ENCODE results near the gene CMPK1.

CMPK1 gene

GRCh38 chr1:47418681-47419325 is 85.2 kb downstream of the CMPK1 start:
- no peak for DNase-seq (ENCODE audit: extremely low read depth in 1 of 2, low read depth in 1 of 2)

DNA sequence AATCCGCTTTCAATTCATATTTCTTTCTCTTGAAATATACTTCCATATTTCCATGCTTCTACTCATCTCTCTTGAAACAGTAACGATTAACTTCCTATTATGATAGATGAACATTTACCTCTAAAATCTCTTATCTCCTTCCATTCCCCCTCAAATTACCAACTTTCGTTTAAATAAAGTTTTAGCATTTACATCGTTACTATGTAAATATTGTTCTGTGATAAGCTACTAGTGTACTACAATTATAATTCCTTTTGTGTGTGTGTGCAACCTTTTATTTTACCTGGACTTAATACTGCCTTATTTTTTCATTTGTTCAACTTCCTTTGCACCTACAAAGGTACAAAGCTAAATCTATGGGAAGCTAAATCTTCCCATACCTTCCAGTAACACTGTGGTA is 87.0 kb downstream of the CMPK1 start:
- DNase-seq (ENCODE audit: extremely low read depth in 1 of 2, low read depth in 1 of 2): no peak

DNA sequence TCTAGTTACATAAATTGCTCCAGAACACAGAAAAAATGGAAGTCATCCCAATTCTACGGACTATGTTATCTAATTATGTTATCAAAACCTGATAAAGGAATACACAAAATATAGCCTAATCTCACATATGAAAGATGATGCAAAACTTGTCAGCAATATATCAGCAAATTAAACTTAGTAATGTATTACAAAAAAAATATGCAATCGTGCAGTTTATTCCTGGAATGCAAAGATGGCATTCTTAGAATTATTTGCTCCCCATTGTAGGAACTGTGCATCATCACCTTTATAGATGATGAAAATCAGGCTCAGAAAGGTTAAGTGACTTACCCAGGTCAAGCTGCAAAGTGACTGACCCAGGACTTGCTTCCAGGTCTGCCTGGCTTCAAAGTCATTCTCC is 90.3 kb downstream of the CMPK1 start:
- no peak for DNase-seq (ENCODE audit: extremely low read depth in 1 of 2, low read depth in 1 of 2)

DNA sequence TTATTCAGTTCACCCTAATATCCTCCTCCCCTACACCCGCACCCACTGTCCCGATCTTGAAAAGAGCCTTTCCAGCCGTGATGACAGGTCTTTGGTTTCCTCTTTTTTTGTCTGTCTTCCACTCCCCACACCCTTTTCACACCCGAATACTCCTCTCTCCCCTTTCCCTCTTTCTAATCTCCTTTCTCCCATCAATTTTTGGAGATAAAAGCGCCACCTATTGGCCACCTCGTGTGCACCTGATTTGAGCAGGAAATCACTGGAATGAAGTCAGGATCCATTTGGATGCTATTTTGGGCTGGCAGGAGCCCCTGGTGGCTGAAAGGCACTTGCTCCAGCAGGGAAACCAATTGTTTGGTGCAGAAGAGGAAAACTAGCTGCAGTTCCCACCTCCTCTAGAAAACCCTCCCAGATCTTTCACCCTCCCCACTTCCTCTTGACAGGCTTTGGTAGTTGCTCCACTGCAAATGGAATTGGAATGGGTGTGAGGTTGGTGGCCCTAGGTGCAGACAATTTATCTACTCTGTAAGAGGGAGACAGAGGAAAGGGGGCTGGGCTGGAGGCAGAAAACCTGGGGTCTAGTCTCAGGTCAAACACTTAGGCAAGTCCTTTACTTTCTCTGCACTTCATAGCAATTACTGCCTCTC is 90.9 kb downstream of the CMPK1 start:
- DNase-seq (ENCODE audit: extremely low read depth in 1 of 2, low read depth in 1 of 2): no peak
